ENCODE data around the gene APBA2.

The APBA2 gene

DNA sequence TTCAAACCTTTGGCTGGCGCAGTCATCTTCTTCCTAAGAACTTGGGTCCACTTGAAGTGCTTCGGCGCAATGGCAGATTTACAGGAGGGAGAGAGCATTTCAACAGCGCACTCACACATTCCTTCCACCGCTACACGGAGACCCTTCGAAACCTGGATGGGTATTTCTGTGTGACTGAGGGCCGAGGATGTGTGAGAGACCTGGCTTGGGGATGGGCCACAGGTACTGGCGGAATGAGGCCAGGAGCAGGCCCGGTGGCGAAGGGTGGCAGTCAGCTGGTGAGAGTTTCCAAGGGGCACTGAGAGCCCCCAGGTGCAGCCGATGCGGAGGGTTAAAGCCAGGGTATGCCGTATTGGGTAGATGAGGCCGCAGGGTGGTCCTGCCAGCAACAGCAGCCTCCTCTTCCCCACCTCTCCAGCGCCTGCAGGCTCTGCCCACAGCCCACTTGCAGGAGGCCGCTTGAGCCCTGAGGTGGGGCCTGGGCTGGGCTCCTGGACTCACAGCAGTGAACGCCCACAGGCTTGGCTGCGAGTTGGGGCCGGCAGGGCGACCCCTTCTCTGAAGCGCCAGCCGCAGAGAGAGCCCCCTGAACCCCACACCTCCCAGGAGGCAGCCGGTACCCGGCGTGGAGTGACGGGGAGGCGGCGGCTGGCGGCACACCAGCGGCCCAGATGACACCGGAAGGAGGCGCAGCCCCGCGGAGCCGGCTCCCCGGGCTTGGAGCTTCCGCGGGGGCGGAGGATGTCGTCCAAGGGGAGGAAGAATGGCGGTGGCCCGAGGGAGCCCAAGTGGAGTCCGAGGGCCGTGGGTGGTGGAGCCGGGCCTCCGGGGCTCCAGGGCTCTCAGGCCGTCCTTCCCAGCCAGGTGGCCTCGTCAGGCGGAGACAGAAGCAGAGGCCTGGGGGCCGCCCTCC is 217.4 kb downstream of the APBA2 start:
- no peak for DNase-seq (ENCODE audit: low spot score)
- in situ Hi-C loops (cut with MboI; ENCODE audit: low pct_unique_long_range_greater_than_20kb, low sequenced_read_pairs, unreplicated experiment), result no loop called here
- TF ChIP-seq, protein P1, sequence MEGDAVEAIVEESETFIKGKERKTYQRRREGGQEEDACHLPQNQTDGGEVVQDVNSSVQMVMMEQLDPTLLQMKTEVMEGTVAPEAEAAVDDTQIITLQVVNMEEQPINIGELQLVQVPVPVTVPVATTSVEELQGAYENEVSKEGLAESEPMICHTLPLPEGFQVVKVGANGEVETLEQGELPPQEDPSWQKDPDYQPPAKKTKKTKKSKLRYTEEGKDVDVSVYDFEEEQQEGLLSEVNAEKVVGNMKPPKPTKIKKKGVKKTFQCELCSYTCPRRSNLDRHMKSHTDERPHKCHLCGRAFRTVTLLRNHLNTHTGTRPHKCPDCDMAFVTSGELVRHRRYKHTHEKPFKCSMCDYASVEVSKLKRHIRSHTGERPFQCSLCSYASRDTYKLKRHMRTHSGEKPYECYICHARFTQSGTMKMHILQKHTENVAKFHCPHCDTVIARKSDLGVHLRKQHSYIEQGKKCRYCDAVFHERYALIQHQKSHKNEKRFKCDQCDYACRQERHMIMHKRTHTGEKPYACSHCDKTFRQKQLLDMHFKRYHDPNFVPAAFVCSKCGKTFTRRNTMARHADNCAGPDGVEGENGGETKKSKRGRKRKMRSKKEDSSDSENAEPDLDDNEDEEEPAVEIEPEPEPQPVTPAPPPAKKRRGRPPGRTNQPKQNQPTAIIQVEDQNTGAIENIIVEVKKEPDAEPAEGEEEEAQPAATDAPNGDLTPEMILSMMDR (IDR thresholded peaks at IDR 0.05; ENCODE audit: extremely low read depth, insufficient read depth, missing control alignments), result no peak

DNA sequence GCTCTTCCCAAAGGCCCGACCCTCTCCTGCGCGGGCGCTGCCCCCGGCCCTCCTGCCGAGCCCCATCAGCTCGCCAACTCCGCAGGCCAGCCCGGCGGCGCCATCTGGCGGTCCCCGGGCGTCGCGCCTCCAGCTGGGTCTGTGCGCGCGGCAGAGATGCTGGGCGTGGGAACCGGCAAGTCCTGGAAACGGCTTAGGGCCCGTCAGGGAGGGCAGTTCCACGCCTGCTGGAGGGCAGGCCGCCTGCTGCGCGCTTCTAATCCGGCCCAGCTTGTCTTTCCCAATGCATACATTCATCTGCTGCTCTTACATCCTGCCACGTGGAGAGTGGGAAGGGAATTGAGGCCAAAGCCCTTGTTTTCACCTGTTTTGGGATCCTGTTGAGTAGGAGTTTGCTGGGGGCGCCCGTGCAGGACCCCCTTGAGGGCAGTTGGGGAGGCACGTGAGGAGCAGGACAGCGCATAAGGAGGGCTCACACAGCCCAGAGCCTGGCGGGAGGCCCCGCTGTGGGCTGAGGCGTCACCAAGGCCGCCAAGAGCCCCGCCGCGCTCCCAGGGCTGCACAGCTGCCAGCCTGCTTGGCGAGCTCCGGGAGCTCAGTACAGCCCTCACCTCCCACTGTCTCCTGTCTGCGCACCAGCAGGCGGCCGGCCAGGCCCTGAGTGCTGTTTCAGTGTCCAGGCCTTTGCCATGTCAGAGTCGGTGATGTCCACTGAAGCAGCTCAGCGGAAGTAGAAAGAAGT is 218.2 kb downstream of the APBA2 start:
- DNase-seq (ENCODE audit: low spot score), result peak; percentile 69
- TF ChIP-seq, protein P1 (IDR thresholded peaks at IDR 0.05; ENCODE audit: extremely low read depth, insufficient read depth, missing control alignments), result peak; percentile 91
- in situ Hi-C loops (cut with MboI; ENCODE audit: low pct_unique_long_range_greater_than_20kb, low sequenced_read_pairs, unreplicated experiment), result no loop called here

DNA sequence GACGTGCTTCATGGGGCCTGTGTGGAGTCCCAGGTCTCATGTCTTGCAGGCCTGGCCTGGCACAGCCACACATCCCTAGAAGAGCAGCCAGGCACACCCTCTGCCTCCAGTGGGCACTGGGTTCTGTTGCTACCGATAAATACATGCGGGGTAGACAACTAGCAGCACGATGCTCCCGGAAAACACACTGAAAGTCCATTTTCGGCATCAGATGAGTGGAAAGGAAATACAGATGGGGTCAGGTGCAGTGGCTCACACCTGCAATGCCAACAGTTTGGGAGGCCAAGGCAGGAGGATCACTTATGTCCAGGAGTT is 218.7 kb downstream of the APBA2 start:
- TF ChIP-seq, protein P1 (IDR thresholded peaks at IDR 0.05; ENCODE audit: extremely low read depth, insufficient read depth, missing control alignments), result no peak
- no peak for DNase-seq (ENCODE audit: low spot score)
- in situ Hi-C loops (cut with MboI; ENCODE audit: low pct_unique_long_range_greater_than_20kb, low sequenced_read_pairs, unreplicated experiment), result no loop called here

DNA sequence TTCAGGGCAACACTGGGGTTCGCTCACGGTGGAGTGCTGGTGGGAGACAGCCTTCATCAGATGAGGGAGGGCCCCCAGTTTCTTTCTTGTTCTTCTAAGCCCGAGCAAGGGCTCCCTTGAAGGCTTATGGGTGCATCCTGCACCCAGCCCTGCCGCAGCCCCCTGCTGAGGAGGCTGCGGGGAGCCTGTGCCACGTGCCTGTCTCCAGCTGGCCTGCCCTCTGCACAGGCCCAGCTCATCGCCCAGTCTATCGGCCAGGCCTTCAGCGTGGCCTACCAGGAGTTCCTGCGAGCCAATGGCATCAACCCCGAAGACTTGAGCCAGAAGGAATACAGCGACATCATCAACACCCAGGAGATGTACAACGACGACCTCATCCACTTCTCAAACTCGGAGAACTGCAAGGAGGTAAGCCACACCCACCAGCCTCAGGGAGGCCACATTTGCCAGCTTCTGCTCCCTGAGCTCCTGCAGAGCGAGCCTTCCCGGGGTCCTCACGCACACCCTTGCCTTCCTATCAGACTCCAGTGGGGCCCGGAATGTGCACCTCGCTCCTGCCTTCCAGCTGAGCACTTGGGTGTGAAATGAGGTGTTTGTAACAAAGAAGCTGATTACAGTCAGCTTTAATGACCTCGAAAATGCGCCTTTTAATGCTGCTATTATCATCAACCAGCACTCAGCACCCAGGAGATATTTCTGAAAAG is 219.5 kb downstream of the APBA2 start:
- TF ChIP-seq, protein P1 (IDR thresholded peaks at IDR 0.05; ENCODE audit: extremely low read depth, insufficient read depth, missing control alignments), result no peak
- no peak for DNase-seq (ENCODE audit: low spot score)
- in situ Hi-C loops (cut with MboI; ENCODE audit: low pct_unique_long_range_greater_than_20kb, low sequenced_read_pairs, unreplicated experiment), result no loop called here

DNA sequence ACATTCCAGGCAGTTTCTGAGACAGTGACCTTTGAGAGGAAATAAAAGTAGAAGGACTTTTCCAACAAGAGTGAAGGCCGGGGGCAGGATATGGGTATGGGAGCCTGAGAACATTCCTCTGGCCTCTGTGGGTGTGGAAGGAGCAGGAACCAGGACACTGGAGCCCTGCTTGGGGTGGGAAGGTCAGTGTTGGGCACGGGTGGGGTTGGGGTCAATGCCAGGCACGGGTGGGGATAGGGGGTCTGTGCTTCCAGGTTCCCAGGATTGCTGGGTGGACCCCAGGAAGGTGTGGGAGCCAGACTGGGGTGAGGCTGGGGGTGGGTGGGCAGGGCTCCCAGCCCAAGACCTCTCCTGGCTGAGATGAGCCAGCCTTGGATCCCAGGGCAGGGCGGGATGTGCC is 220.3 kb downstream of the APBA2 start:
- TF ChIP-seq, protein P1 (IDR thresholded peaks at IDR 0.05; ENCODE audit: extremely low read depth, insufficient read depth, missing control alignments), result no peak
- in situ Hi-C loops (cut with MboI; ENCODE audit: low pct_unique_long_range_greater_than_20kb, low sequenced_read_pairs, unreplicated experiment), result no loop called here
- DNase-seq (ENCODE audit: low spot score), result no peak

DNA sequence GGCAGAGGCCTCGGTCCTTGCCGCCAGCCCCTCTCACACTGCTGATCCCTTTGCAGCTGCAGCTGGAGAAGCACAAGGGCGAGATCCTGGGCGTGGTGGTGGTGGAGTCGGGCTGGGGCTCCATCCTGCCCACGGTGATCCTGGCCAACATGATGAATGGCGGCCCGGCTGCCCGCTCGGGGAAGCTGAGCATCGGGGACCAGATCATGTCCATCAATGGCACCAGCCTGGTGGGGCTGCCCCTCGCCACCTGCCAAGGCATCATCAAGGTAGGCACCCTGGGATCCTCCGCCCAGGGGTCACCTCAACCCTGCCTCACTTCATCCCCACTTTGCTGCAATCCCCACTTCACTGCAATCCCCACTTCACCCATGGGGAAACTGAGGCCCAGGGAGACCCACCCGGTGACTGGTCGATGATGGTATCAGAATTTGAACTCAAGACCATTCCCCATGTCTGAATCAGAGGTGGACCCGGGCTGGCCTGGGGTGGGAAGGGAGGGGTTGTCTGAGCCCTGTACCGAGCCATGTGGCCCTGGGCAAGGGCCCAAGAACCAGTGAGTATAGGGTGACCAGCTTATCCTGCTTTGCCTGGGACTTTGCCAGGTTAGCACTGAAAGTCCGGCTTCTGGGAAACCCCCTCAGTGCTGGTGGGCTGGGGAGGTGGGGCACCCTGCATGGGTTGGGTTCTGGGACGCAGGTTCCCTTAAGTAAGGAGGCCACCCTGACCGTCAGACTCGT is 220.9 kb downstream of the APBA2 start:
- in situ Hi-C loops (cut with MboI; ENCODE audit: low pct_unique_long_range_greater_than_20kb, low sequenced_read_pairs, unreplicated experiment), result no loop called here
- DNase-seq (ENCODE audit: low spot score), result no peak
- TF ChIP-seq, protein P1 (IDR thresholded peaks at IDR 0.05; ENCODE audit: extremely low read depth, insufficient read depth, missing control alignments), result no peak

Data from GM13977 (cell line).